MM.1S (cell line): ENCODE data around the gene SP9.
"Not testable (repeated sequence)": the region's sequence is repeated elsewhere in the genome, so short reads cannot be mapped to it uniquely, and the experiment has no call there.

Experiments used
- DNase-seq: peaks from one replicate; pipeline ENCODE4 v3.0.0-alpha.2; 2015
- H2AFZ ChIP-seq: fragments of 300-600 bp; sonication (generic); 2 replicates; pipeline ENCODE4 v1.6.0; 2016; ENCODE audit warnings: antibody characterized with exemption, low read length
- H3F3A ChIP-seq: fragments of 300-600 bp; sonication (generic); 2 replicates; pipeline ENCODE4 v1.6.1; 2016; ENCODE audit warnings: mild to moderate bottlenecking, antibody characterized with exemption, low read length, moderate library complexity, mixed read lengths; ENCODE audit not compliant: insufficient read depth
- H3K27ac ChIP-seq: fragments of 300-600 bp; sonication (generic); 2 replicates; pipeline ENCODE4 v1.5.1; 2016; ENCODE audit warnings: mild to moderate bottlenecking, low read length
- H3K27me3 ChIP-seq: fragments of 300-600 bp; sonication (generic); replicated peaks from 2 replicates; pipeline ENCODE4 v1.6.0; 2016; ENCODE audit warnings: low read length; ENCODE audit not compliant: insufficient read depth
- H3K36me3 ChIP-seq: fragments of 300-600 bp; sonication (generic); replicated peaks from 2 replicates; pipeline ENCODE4 v1.6.1; 2016; ENCODE audit warnings: mild to moderate bottlenecking, low read length, mixed read lengths; ENCODE audit not compliant: insufficient read depth
- H3K4me1 ChIP-seq: fragments of 300-600 bp; sonication (generic); 2 replicates; pipeline ENCODE4 v1.6.1; 2016; ENCODE audit warnings: low read length, mixed read lengths
- H3K4me2 ChIP-seq: fragments of 300-600 bp; sonication (generic); 2 replicates; pipeline ENCODE4 v1.6.0; 2016; ENCODE audit warnings: low read depth, low read length
- H3K4me3 ChIP-seq: fragments of 300-600 bp; sonication (generic); 2 replicates; pipeline ENCODE4 v1.5.1; 2016; ENCODE audit warnings: low read length, mixed read lengths
- H3K79me2 ChIP-seq: fragments of 300-600 bp; sonication (generic); 2 replicates; pipeline ENCODE4 v1.6.1; 2016; ENCODE audit warnings: mixed run types, low read length, mixed read lengths
- H3K9ac ChIP-seq: fragments of 300-600 bp; sonication (generic); 2 replicates; pipeline ENCODE4 v1.6.1; 2016; ENCODE audit warnings: low read length, mixed read lengths
- H3K9me2 ChIP-seq: fragments of 300-600 bp; sonication (generic); replicated peaks from 2 replicates; pipeline ENCODE4 v1.6.1; 2016; ENCODE audit warnings: mild to moderate bottlenecking, low read length, mixed read lengths; ENCODE audit not compliant: insufficient read depth
- H3K9me3 ChIP-seq: fragments of 300-600 bp; sonication (generic); replicated peaks from 2 replicates; pipeline ENCODE4 v1.6.1; 2016; ENCODE audit warnings: mild to moderate bottlenecking, low read length, mixed read lengths; ENCODE audit not compliant: insufficient read depth
- H4K20me1 ChIP-seq: fragments of 300-600 bp; sonication (generic); 2 replicates; pipeline ENCODE4 v1.6.1; 2016; ENCODE audit warnings: mild to moderate bottlenecking, low read length, moderate library complexity, mixed read lengths; ENCODE audit not compliant: insufficient read depth
- EZH2 ChIP-seq: fragments of 300-600 bp; sonication (generic); optimal IDR thresholded peaks from 2 replicates; pipeline ENCODE3; 2017; ENCODE audit warnings: low read depth, mild to moderate bottlenecking, antibody characterized with exemption, low read length, mixed read lengths
- EZH2phosphoT487 ChIP-seq: fragments of 300-600 bp; sonication (generic); IDR thresholded peaks from 2 replicates; pipeline ENCODE4 v1.6.1; 2018; ENCODE audit warnings: antibody characterized with exemption, low read length
- TF ChIP-seq, protein P1 (sequence below): fragments of 300-600 bp; sonication (generic); IDR thresholded peaks from 2 replicates; pipeline ENCODE4 v1.5.1; 2016; ENCODE audit warnings: antibody characterized with exemption, low read length, mixed read lengths

Gene SP9

DNA sequence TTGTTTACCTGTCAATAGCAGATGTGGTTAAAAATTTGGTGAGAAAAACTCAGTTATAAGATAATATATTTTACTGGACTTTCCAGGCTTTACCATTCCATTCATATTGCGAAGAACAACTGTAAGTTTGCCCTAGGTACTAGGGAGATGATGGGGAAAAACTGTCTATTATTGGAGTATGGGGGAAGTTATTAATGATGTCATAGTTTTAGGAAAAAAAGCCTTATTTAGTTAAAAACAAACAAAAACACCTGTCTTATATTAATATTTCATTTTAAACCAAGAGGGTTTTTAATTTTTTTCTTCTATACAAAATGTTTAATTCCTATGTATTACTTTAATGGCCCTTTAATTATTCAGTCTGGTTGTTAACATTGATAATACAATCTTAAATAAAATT lies 18.2 kb downstream of the SP9 start:
- no peak overlapping the region for H3K4me3 ChIP-seq
- no peak overlapping the region for H3K27ac ChIP-seq
- H3F3A ChIP-seq, result no peaks in the 10 kb centered on the region
- no peaks in the 10 kb centered on the region for H3K9me2 ChIP-seq
- TF ChIP-seq, protein P1, sequence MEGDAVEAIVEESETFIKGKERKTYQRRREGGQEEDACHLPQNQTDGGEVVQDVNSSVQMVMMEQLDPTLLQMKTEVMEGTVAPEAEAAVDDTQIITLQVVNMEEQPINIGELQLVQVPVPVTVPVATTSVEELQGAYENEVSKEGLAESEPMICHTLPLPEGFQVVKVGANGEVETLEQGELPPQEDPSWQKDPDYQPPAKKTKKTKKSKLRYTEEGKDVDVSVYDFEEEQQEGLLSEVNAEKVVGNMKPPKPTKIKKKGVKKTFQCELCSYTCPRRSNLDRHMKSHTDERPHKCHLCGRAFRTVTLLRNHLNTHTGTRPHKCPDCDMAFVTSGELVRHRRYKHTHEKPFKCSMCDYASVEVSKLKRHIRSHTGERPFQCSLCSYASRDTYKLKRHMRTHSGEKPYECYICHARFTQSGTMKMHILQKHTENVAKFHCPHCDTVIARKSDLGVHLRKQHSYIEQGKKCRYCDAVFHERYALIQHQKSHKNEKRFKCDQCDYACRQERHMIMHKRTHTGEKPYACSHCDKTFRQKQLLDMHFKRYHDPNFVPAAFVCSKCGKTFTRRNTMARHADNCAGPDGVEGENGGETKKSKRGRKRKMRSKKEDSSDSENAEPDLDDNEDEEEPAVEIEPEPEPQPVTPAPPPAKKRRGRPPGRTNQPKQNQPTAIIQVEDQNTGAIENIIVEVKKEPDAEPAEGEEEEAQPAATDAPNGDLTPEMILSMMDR, result no peak
- no peak for TF ChIP-seq EZH2
- no peak for TF ChIP-seq EZH2phosphoT487
- H3K9me3 ChIP-seq, result no peaks in the 10 kb centered on the region
- no peak overlapping the region for H3K9ac ChIP-seq
- peaks cover 6% of the 10 kb centered on the region; the same call in 1 of the 2 replicates for H3K36me3 ChIP-seq
- H3K4me1 ChIP-seq, result no peaks in the 10 kb centered on the region
- no peaks in the 10 kb centered on the region for H3K27me3 ChIP-seq
- no peaks in the 10 kb centered on the region for H3K79me2 ChIP-seq
- H4K20me1 ChIP-seq, result no peaks in the 10 kb centered on the region
- no peak overlapping the region for H3K4me2 ChIP-seq
- H2AFZ ChIP-seq, result no peak overlapping the region
- no peak for DNase-seq

DNA sequence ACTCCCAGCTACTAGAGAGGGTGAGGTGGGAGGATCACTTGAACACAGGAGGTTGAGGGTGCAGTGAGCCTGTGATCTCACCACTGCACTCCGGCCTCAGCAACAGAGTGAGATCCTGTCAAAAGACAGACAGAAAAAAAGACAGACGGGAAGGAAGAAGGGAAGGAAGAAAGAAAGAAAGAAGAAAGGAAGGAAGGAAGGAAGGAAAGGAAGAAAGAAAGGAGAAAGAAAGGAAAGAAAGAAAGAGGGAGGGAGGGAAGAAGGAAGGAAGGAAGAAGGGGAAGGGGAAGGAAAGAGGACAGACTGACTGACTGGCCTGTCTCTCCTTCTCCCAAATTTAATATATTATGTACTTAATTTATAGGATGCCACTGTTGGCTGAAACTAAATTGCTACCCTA lies 21.6 kb downstream of the SP9 start:
- TF ChIP-seq, protein P1, result no peak
- TF ChIP-seq EZH2 (no peak), EZH2phosphoT487 (no peak)
- Histone ChIP-seq H3K27me3 (no peaks in the 10 kb centered on the region), H3K36me3 (no peaks in the 10 kb centered on the region), H3K4me1 (no peaks in the 10 kb centered on the region), H3K79me2 (no peaks in the 10 kb centered on the region), H3K4me2 (no peak overlapping the region), H3K4me3 (no peak overlapping the region), H3K9me2 (no peaks in the 10 kb centered on the region), H4K20me1 (no peaks in the 10 kb centered on the region), H2AFZ (no peak overlapping the region), H3K27ac (no peak overlapping the region), H3K9me3 (no peaks in the 10 kb centered on the region), H3F3A (no peaks in the 10 kb centered on the region), H3K9ac (no peak overlapping the region)
- no peak for DNase-seq

DNA sequence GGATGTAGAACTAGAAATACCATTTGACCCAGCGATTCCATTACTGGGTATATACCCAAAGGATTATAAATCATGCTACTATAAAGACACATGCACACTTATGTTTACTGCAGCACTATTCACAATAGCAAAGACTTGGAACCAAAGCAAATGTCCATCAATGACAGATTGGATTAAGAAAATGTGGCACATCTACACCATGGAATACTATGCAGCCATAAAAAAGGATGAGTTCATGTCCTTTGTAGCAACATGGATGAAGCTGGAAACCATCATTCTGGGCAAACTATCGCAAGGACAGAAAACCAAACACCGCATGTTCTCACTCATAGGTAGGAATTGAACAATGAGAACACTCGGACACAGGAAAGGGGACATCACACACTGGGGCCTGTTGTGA lies 24.9 kb downstream of the SP9 start:
- H3K27ac ChIP-seq, H4K20me1 ChIP-seq, H3K79me2 ChIP-seq, DNase-seq, H3K4me1 ChIP-seq, H3K9me3 ChIP-seq, H3F3A ChIP-seq, H3K27me3 ChIP-seq, H3K4me3 ChIP-seq, H3K9me2 ChIP-seq, H2AFZ ChIP-seq, H3K4me2 ChIP-seq, H3K36me3 ChIP-seq, H3K9ac ChIP-seq: not testable (repeated sequence)

DNA sequence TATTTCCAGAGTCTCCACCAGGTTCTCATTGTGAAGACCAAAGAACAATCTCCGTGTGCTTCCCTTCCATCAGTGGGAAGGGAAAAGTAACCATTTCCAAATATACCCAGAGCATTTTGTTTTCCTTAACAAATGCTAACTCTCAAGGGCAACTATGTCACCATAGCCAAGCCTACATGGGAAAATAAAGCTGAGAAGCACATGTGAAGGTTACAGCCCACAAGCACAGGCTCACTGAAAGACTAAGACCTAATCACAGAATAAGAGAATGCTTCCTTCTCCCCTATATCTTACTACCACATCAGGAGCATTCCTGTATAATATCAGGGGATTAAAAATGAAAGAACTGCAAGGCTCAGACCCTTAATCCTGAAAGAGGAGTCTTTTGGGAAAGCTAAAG lies 28.2 kb downstream of the SP9 start:
- Histone ChIP-seq H3K4me3 (no peak overlapping the region), H3K36me3 (peaks cover 4% of the 10 kb centered on the region), H3K4me1 (no peaks in the 10 kb centered on the region), H3K9ac (no peak overlapping the region), H3K9me2 (no peaks in the 10 kb centered on the region), H3K27ac (no peak overlapping the region), H4K20me1 (no peaks in the 10 kb centered on the region), H3K9me3 (no peaks in the 10 kb centered on the region), H2AFZ (no peak overlapping the region), H3K4me2 (no peak overlapping the region), H3F3A (no peaks in the 10 kb centered on the region), H3K27me3 (no peaks in the 10 kb centered on the region), H3K79me2 (no peaks in the 10 kb centered on the region)
- DNase-seq, result no peak
- TF ChIP-seq EZH2 (no peak), EZH2phosphoT487 (no peak)
- TF ChIP-seq, protein P1, result no peak

DNA sequence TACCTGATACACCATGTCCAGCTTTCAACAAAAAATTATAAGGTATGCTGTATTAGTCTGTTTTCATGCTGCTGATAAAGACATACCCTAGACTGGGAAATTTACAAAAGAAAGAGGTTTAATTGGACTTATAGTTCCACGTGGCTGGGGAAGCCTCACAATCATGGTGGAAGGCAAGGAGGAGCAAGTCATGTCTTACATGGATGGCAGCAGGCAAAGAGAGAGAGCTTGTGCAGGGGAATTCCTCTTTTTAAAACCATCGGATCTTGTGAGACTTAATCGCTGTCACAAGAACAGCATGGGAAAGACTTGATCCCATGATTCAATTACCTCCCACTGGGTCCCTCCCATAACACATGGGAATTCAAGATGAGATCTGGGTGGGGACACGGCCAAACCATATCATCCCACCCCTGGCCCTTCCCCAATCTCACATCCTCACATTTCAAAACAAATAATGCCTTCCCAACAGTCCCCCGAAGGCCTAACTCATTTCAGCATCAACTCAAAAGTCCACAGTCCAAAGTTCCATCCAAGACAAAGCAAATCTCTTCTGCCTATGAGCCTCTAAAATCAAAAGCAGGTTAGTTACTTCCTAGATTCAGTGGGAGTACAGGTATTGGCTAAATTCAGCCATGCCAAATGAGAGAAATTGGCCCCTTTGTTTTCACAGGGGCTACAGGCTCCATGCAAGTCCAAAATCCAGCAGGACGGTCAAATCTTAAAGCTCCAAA lies 28.9 kb downstream of the SP9 start:
- H3K27me3 ChIP-seq, DNase-seq, H4K20me1 ChIP-seq, H3K79me2 ChIP-seq, H3K9me2 ChIP-seq, H3K4me1 ChIP-seq, H3F3A ChIP-seq, H3K9me3 ChIP-seq, H2AFZ ChIP-seq, H3K4me2 ChIP-seq, H3K9ac ChIP-seq, H3K36me3 ChIP-seq, H3K4me3 ChIP-seq, H3K27ac ChIP-seq: not testable (repeated sequence)
